Measurements from ENCODE around the gene LIPM.

The LIPM gene

GRCh38 chr10:88865281-88865876 lies 62.8 kb downstream of the LIPM start:
- peak in 1 of 2 experiments; percentile 48 for DNase-seq (ENCODE audit: low read depth in 1 of 2, low spot score in 1 of 2)

GRCh38 chr10:88866454-88866853 lies 63.9 kb downstream of the LIPM start:
- TF ChIP-seq POLR2AphosphoS5 (IDR thresholded peaks at IDR 0.05; ENCODE audit: low read depth) (no peak), SPI1 (IDR thresholded peaks at IDR 0.05; ENCODE audit: borderline replicate concordance, low read depth) (no peak)
- H3K4me3 ChIP-seq (replicated peaks; ENCODE audit: insufficient read depth, low read length): no peak overlapping the region
- no peaks in the 10 kb centered on the region for H3K27me3 ChIP-seq (ENCODE audit: insufficient read depth, poor library complexity, severe bottlenecking)
- no peak for DNase-seq (ENCODE audit: low read depth in 1 of 2, low spot score in 1 of 2)
- H3K27ac ChIP-seq (replicated peaks): no peak overlapping the region

More at GRCh38 chr10:88865281-88865876, 62.8 kb downstream of the LIPM start:
- Histone ChIP-seq H3K4me3 (replicated peaks; ENCODE audit: insufficient read depth, low read length) (no peak overlapping the region), H3K27ac (replicated peaks) (no peak overlapping the region), H3K27me3 (ENCODE audit: insufficient read depth, poor library complexity, severe bottlenecking) (no peaks in the 10 kb centered on the region)
- TF ChIP-seq REST (IDR thresholded peaks at IDR 0.05; ENCODE audit: insufficient replicate concordance, low read depth) (no peak), GABPA (IDR thresholded peaks at IDR 0.05; ENCODE audit: low read depth) (no peak), POLR2AphosphoS5 (IDR thresholded peaks at IDR 0.05; ENCODE audit: low read depth) (no peak), SPI1 (IDR thresholded peaks at IDR 0.05; ENCODE audit: borderline replicate concordance, low read depth) (no peak), CTCF (IDR thresholded peaks at IDR 0.05; ENCODE audit: insufficient read depth, low read length) (no peak)

DNA sequence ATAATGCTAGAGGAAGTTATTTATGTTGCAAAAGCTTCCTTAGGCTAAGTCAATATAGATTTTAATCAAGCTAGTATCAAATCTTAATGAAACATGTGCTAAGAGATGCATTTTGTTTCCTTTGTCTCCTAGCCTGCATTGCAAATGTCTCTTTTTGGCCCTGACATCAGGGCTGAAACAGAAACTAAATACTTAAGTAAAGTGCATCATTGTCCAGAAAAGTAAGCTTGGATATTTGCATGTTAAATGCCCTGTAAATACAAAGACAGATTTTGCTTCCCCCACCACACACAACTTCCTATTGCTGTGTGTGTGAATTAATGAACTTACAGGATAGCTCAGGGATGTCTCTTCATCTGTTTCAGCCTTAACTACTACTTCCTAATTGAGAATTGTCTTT lies 67.6 kb downstream of the LIPM start:
- no peak for TF ChIP-seq GABPA (IDR thresholded peaks at IDR 0.05; ENCODE audit: low read depth)
- no peak for TF ChIP-seq REST (IDR thresholded peaks at IDR 0.05; ENCODE audit: insufficient replicate concordance, low read depth)
- TF ChIP-seq SPI1 (IDR thresholded peaks at IDR 0.05; ENCODE audit: borderline replicate concordance, low read depth): no peak
- TF ChIP-seq POLR2AphosphoS5 (IDR thresholded peaks at IDR 0.05; ENCODE audit: low read depth): no peak
- no peak for TF ChIP-seq CTCF (IDR thresholded peaks at IDR 0.05; ENCODE audit: insufficient read depth, low read length)
- Histone ChIP-seq H3K27ac (replicated peaks) (no peak overlapping the region), H3K4me3 (replicated peaks; ENCODE audit: insufficient read depth, low read length) (no peak overlapping the region), H3K27me3 (ENCODE audit: insufficient read depth, poor library complexity, severe bottlenecking) (no peaks in the 10 kb centered on the region)
- no peak for DNase-seq (ENCODE audit: low read depth in 1 of 2, low spot score in 1 of 2)
